ENCODE measurements around the gene LFNG. TPM values are rescaled to one million over a fixed set of nuclear protein-coding genes. Genes with fewer than 3 reads are reported as not detected.

Gene LFNG
- total and polyA plus RNA-seq, 4 donors = 11.5 to 47.6 (median 23.7) TPM

DNA sequence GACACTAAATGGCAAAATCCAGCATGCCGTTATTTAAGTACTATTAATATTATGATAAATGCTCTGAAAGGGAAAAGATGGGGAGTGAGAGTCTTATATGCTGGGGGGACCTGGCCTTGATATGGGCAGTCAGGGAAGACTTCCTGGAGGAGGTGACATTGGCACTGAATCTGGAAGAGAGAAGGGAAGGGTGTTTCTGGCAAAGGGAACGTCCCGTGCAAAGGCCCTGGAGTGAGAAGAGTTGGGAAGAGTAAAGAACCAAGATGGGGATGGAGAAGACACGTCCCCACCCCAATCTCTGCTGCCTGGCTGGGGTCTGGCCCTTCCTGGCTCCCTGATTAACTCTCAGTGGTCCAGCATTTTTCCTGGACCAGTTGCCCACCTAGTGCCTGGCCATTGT is 38.4 kb upstream of the LFNG start:
- TF ChIP-seq, protein P1, sequence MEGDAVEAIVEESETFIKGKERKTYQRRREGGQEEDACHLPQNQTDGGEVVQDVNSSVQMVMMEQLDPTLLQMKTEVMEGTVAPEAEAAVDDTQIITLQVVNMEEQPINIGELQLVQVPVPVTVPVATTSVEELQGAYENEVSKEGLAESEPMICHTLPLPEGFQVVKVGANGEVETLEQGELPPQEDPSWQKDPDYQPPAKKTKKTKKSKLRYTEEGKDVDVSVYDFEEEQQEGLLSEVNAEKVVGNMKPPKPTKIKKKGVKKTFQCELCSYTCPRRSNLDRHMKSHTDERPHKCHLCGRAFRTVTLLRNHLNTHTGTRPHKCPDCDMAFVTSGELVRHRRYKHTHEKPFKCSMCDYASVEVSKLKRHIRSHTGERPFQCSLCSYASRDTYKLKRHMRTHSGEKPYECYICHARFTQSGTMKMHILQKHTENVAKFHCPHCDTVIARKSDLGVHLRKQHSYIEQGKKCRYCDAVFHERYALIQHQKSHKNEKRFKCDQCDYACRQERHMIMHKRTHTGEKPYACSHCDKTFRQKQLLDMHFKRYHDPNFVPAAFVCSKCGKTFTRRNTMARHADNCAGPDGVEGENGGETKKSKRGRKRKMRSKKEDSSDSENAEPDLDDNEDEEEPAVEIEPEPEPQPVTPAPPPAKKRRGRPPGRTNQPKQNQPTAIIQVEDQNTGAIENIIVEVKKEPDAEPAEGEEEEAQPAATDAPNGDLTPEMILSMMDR (IDR thresholded peaks at IDR 0.05; ENCODE audit: control extremely low read depth, extremely low read depth) = no peak
- ATAC-seq (ENCODE audit: insufficient read depth, low FRiP score) (no peak), DNase-seq (no peak)
- H3K36me3 ChIP-seq (ENCODE audit: control insufficient read depth in 4 of 4, insufficient read depth in 4 of 4, low read length in 4 of 4) = no peaks in the 10 kb centered on the region
- H3K4me1 ChIP-seq (ENCODE audit: control insufficient read depth in 5 of 5, insufficient read depth in 5 of 5, low read length in 5 of 5) = peaks cover 0 to 18% (median 8%) of the 10 kb centered on the region in 5 donors
- H3K9ac ChIP-seq (ENCODE audit: insufficient read depth in 1 of 2, low read length in 2 of 2) = no peak overlapping the region
- 87 to 89% methylated on average over 4 of the region's 4 CpGs for WGBS, 2 donors
- H3K9me3 ChIP-seq (ENCODE audit: control insufficient read depth in 4 of 4, insufficient read depth in 3 of 4, low read length in 3 of 4) = peaks cover 0 to 10% (median 0%) of the 10 kb centered on the region in 4 donors
- no peak overlapping the region for H3K4me3 ChIP-seq
- no peak overlapping the region for H3K27ac ChIP-seq (ENCODE audit: low read depth in 1 of 2, low read length in 1 of 2)
- peaks cover 0 to 9% (median 2%) of the 10 kb centered on the region in 3 donors for H3K27me3 ChIP-seq (ENCODE audit: control insufficient read depth in 3 of 3, insufficient read depth in 3 of 3, low read length in 2 of 3)

DNA sequence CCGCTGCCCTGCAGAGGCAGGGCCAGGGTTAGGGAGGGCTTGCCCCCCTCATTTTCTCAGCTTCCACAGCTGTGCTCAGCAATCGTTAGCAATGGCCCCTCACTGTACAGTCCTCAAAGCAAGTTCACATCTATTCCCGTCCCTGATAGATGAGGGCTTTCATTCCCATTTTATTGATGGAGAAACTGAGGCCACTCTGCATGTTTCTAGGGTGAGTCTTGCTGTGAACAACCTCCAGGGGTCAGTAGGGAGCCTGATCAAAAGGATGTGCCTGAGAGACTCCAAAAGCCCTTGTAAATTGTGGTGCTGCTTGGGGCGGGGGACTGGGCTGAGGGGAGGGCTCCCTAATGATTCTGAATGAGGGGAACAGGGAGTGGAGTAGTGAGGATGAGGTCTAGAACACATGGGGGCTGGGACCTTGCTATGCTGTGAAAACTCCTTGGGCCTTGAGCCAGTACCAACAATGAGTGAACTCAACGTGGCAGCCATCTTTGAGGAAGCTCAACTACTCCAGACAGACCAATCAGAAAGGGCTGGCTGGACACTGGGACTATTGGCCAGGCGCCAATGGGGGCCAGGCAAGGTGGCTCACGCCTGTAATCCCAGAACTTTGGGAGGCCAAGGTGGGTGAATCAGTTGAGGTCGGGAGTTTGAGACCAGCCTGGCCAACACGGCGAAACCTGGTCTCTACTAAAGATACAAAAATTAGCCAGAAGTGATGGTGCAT is 36.7 kb upstream of the LFNG start:
- Histone ChIP-seq H3K27me3 (ENCODE audit: control insufficient read depth in 3 of 3, insufficient read depth in 3 of 3, low read length in 2 of 3) (peaks cover 0 to 9% (median 2%) of the 10 kb centered on the region in 3 donors), H3K9ac (ENCODE audit: insufficient read depth in 1 of 2, low read length in 2 of 2) (no peak overlapping the region), H3K9me3 (ENCODE audit: control insufficient read depth in 4 of 4, insufficient read depth in 3 of 4, low read length in 3 of 4) (peaks cover 0 to 10% (median 0%) of the 10 kb centered on the region in 4 donors), H3K27ac (ENCODE audit: low read depth in 1 of 2, low read length in 1 of 2) (no peak overlapping the region), H3K36me3 (ENCODE audit: control insufficient read depth in 4 of 4, insufficient read depth in 4 of 4, low read length in 4 of 4) (no peaks in the 10 kb centered on the region), H3K4me1 (ENCODE audit: control insufficient read depth in 5 of 5, insufficient read depth in 5 of 5, low read length in 5 of 5) (peaks cover 0 to 20% (median 3%) of the 10 kb centered on the region in 5 donors), H3K4me3 (no peak overlapping the region)
- ATAC-seq (ENCODE audit: insufficient read depth, low FRiP score) (no peak), DNase-seq (no peak)
- WGBS, 2 donors = 86 to 90% methylated on average over 10 of the region's 10 CpGs
- TF ChIP-seq, protein P1 (IDR thresholded peaks at IDR 0.05; ENCODE audit: control extremely low read depth, extremely low read depth) = no peak

DNA sequence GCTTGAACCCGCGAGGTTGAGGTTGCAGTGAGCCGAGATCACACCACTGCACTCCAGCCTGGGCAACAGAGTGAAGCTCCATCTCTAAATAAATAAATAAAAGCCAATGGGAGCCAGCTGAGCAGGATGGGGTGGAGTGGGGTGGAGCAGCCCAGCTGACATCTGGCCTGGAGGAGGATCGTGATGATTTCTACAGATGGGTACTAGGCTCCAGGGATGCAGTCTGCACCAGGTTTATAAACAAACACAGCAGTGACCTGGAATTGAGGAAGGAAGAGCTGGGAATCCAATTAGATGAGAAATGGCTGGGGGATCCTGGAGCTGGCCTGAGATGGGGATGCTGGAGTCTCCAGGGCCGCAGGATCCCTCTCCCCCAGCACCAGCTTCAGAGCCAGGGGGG is 36.1 kb upstream of the LFNG start:
- no peak for ATAC-seq (ENCODE audit: insufficient read depth, low FRiP score)
- TF ChIP-seq, protein P1 (IDR thresholded peaks at IDR 0.05; ENCODE audit: control extremely low read depth, extremely low read depth) = no peak

More for the DNA sequence above, 36.1 kb upstream of the LFNG start:
- no peaks in the 10 kb centered on the region for H3K36me3 ChIP-seq (ENCODE audit: control insufficient read depth in 4 of 4, insufficient read depth in 4 of 4, low read length in 4 of 4)
- no peak for DNase-seq
- H3K9me3 ChIP-seq (ENCODE audit: control insufficient read depth in 4 of 4, insufficient read depth in 3 of 4, low read length in 3 of 4) = peaks cover 0 to 10% (median 0%) of the 10 kb centered on the region in 4 donors
- H3K4me1 ChIP-seq (ENCODE audit: control insufficient read depth in 5 of 5, insufficient read depth in 5 of 5, low read length in 5 of 5) = peaks cover 0 to 20% (median 3%) of the 10 kb centered on the region in 5 donors
- H3K27ac ChIP-seq (ENCODE audit: low read depth in 1 of 2, low read length in 1 of 2) = no peak overlapping the region
- 64% methylated on average over 5 of the region's 5 CpGs for WGBS, 2 donors
- no peak overlapping the region for H3K9ac ChIP-seq (ENCODE audit: insufficient read depth in 1 of 2, low read length in 2 of 2)
- no peak overlapping the region for H3K4me3 ChIP-seq
- H3K27me3 ChIP-seq (ENCODE audit: control insufficient read depth in 3 of 3, insufficient read depth in 3 of 3, low read length in 2 of 3) = peaks cover 0 to 9% (median 2%) of the 10 kb centered on the region in 3 donors

Data from lung (tissue), 12 donors.